ENCODE results near the gene SLC22A31. TPM values are rescaled to one million over a fixed set of nuclear protein-coding genes. Genes with fewer than 3 reads are reported as not detected.

SLC22A31 gene
- total RNA-seq, 1 experiment from 2014 or later = 8.4 TPM

DNA sequence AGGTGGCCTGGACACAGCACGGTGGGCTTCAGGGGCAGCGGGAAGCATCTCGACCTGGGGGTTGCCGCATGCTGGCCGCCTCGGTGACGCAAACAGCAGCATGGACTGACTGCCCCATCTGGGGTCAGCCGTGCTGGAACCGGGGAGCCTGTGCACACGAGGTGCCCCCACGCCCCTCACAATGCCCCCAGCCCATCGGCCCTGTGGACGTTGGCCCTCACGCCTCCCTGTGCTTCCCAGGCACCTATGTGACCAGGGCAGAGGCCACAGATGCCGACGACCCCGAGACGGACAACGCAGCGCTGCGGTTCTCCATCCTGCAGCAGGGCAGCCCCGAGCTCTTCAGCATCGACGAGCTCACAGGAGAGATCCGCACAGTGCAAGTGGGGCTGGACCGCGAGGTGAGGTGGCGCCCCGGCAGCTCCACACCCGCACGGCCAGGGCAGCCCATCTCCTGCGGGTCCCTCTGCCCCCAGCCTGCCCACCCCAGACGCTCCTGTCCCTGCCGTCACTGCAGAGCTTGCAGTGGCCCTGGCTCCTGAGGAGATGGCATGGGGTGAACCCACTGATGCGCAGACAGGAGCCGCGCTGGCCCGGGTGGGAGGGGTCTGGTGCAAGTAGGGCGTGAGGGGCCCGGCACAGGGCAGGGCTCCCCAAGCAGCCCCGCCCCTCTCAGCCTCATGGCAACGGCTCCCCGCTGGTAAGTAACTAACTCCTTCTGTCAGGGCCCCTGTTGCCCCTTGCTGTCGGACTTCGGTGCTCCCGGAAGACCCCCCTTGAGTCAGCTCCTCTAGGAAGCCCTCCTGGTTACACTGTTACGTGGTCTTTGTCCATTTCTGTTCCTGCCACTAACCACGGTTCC is 15.2 kb downstream of the SLC22A31 start:
- ChIA-PET POLR2A (ENCODE audit: unreplicated experiment) (no interaction called here), CTCF (no interaction called here)
- no peak overlapping the region for H2AFZ ChIP-seq (ENCODE audit: low read length)
- no peaks in the 10 kb centered on the region for H3K9me2 ChIP-seq (replicated peaks; ENCODE audit: low read length)
- no peaks in the 10 kb centered on the region for H3K9me3 ChIP-seq (ENCODE audit: low read length)
- H3K27me3 ChIP-seq (ENCODE audit: low read length) = no peaks in the 10 kb centered on the region
- no peaks in the 10 kb centered on the region for H3K36me3 ChIP-seq (ENCODE audit: low read depth, low read length)
- no TSS peak for BruUV-seq (replicated peaks)
- H3K27ac ChIP-seq (ENCODE audit: low read length) = no peak overlapping the region
- no peaks in the 10 kb centered on the region for H3K4me1 ChIP-seq (ENCODE audit: insufficient read depth, low read length)
- H3F3A ChIP-seq (ENCODE audit: low read length, unreplicated experiment) = no peaks in the 10 kb centered on the region
- ATAC-seq = no peak; the same call in 1 of the 2 replicates
- no peak overlapping the region for H3K4me3 ChIP-seq (ENCODE audit: low read length)
- no peaks in the 10 kb centered on the region for H3K79me2 ChIP-seq (ENCODE audit: low read length)
- intact Hi-C loops (cut with micrococcal nuclease) = no loop called here
- no peaks in the 10 kb centered on the region for H4K20me1 ChIP-seq (ENCODE audit: low read length)
- no peak for DNase-seq
- no peak overlapping the region for H3K9ac ChIP-seq (ENCODE audit: low read length)
- no peak overlapping the region for H3K4me2 ChIP-seq (ENCODE audit: low read length)
- no peak for TF ChIP-seq EZH2 (IDR thresholded peaks at IDR 0.05; ENCODE audit: low read length, unreplicated experiment)
- TF ChIP-seq, protein P1, sequence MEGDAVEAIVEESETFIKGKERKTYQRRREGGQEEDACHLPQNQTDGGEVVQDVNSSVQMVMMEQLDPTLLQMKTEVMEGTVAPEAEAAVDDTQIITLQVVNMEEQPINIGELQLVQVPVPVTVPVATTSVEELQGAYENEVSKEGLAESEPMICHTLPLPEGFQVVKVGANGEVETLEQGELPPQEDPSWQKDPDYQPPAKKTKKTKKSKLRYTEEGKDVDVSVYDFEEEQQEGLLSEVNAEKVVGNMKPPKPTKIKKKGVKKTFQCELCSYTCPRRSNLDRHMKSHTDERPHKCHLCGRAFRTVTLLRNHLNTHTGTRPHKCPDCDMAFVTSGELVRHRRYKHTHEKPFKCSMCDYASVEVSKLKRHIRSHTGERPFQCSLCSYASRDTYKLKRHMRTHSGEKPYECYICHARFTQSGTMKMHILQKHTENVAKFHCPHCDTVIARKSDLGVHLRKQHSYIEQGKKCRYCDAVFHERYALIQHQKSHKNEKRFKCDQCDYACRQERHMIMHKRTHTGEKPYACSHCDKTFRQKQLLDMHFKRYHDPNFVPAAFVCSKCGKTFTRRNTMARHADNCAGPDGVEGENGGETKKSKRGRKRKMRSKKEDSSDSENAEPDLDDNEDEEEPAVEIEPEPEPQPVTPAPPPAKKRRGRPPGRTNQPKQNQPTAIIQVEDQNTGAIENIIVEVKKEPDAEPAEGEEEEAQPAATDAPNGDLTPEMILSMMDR (conservative IDR thresholded peaks at IDR 0.05; ENCODE audit: low read depth, low read length) = no peak
- no peak for TF ChIP-seq EZH2phosphoT487 (IDR thresholded peaks at IDR 0.05; ENCODE audit: borderline replicate concordance, low read length)

DNA sequence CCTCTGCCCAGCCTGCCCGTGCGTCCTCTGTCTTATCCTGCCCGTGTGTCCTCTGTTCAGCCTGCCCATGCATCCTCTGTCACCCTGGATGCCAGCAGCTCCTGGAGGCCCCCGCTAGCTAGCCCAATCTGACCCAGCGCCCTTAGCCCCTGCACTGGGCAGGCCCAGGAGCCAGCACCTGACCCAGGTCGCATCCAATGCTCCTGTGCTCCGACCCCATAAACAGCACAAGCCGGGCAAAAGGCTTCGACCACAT is 15.7 kb downstream of the SLC22A31 start:
- Histone ChIP-seq H3K79me2 (ENCODE audit: low read length) (no peaks in the 10 kb centered on the region), H3K4me1 (ENCODE audit: insufficient read depth, low read length) (no peaks in the 10 kb centered on the region), H3K4me3 (ENCODE audit: low read length) (no peak overlapping the region), H4K20me1 (ENCODE audit: low read length) (no peaks in the 10 kb centered on the region), H3K9ac (ENCODE audit: low read length) (no peak overlapping the region), H3K27ac (ENCODE audit: low read length) (no peak overlapping the region), H3K4me2 (ENCODE audit: low read length) (no peak overlapping the region), H3K9me3 (ENCODE audit: low read length) (no peaks in the 10 kb centered on the region), H3K36me3 (ENCODE audit: low read depth, low read length) (no peaks in the 10 kb centered on the region), H3F3A (ENCODE audit: low read length, unreplicated experiment) (no peaks in the 10 kb centered on the region), H3K9me2 (replicated peaks; ENCODE audit: low read length) (no peaks in the 10 kb centered on the region), H2AFZ (ENCODE audit: low read length) (no peak overlapping the region), H3K27me3 (ENCODE audit: low read length) (no peaks in the 10 kb centered on the region)
- POLR2A ChIA-PET (ENCODE audit: unreplicated experiment) = no interaction called here
- ATAC-seq (no peak), DNase-seq (no peak)
- BruUV-seq (replicated peaks) = no TSS peak
- CTCF ChIA-PET = no interaction called here
- intact Hi-C loops (cut with micrococcal nuclease) = no loop called here
- TF ChIP-seq, protein P1 (conservative IDR thresholded peaks at IDR 0.05; ENCODE audit: low read depth, low read length) = no peak
- TF ChIP-seq EZH2 (IDR thresholded peaks at IDR 0.05; ENCODE audit: low read length, unreplicated experiment) (no peak), EZH2phosphoT487 (IDR thresholded peaks at IDR 0.05; ENCODE audit: borderline replicate concordance, low read length) (no peak)

DNA sequence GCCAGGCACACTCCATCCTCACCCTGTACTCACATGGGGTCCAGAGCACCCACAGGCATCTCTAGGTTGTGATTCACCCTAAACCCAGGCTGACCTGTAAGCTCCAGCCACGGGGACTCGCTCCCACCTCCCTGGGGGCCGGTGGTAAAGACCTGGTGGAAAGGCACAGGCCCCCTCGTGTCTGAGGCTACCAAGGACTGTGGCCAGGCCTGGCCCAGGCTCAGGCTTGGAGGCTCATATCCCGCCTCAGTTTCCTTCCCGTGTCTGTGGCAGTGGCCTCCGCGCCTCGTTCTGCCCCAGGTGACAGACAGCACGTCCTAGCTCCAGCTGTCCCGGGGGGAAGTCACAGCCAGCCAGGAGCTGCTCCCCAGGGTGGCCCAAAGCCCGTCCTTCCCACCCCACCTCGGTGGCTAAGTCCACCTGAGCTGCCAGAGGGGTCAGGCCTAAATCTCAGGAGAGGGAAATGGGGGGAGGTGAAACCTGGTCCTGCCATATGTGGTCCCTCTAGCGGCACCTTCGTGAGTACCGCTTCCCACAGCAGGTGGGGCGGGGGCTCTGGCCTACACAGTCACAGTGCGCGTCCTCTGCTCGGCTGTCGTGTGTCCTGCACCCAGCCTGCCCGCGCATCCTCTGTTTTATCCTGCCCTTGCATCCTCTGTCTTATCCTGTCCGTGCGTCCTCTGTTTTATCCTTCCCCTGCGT is 16.2 kb downstream of the SLC22A31 start:
- H3K9ac ChIP-seq (ENCODE audit: low read length) = no peak overlapping the region
- TF ChIP-seq EZH2phosphoT487 (IDR thresholded peaks at IDR 0.05; ENCODE audit: borderline replicate concordance, low read length) (no peak), EZH2 (IDR thresholded peaks at IDR 0.05; ENCODE audit: low read length, unreplicated experiment) (no peak)
- TF ChIP-seq, protein P1 (conservative IDR thresholded peaks at IDR 0.05; ENCODE audit: low read depth, low read length) = no peak
- no peak overlapping the region for H3K4me3 ChIP-seq (ENCODE audit: low read length)
- DNase-seq = no peak
- no peaks in the 10 kb centered on the region for H3K4me1 ChIP-seq (ENCODE audit: insufficient read depth, low read length)
- H3K36me3 ChIP-seq (ENCODE audit: low read depth, low read length) = no peaks in the 10 kb centered on the region
- no peak; the same call in 1 of the 2 replicates for ATAC-seq
- no peaks in the 10 kb centered on the region for H3F3A ChIP-seq (ENCODE audit: low read length, unreplicated experiment)
- no peak overlapping the region for H3K27ac ChIP-seq (ENCODE audit: low read length)
- no peaks in the 10 kb centered on the region for H3K27me3 ChIP-seq (ENCODE audit: low read length)
- intact Hi-C loops (cut with micrococcal nuclease) = no loop called here
- no peak overlapping the region for H3K4me2 ChIP-seq (ENCODE audit: low read length)
- H3K79me2 ChIP-seq (ENCODE audit: low read length) = no peaks in the 10 kb centered on the region
- CTCF ChIA-PET = no interaction called here
- POLR2A ChIA-PET (ENCODE audit: unreplicated experiment) = no interaction called here
- BruUV-seq (replicated peaks) = no TSS peak
- no peaks in the 10 kb centered on the region for H4K20me1 ChIP-seq (ENCODE audit: low read length)
- H2AFZ ChIP-seq (ENCODE audit: low read length) = no peak overlapping the region
- no peaks in the 10 kb centered on the region for H3K9me3 ChIP-seq (ENCODE audit: low read length)
- no peaks in the 10 kb centered on the region for H3K9me2 ChIP-seq (replicated peaks; ENCODE audit: low read length)
